NCI-H510A (cell line): ENCODE data around the gene FNDC3A.
"Not testable (repeated sequence)": the region's sequence is repeated elsewhere in the genome, so short reads cannot be mapped to it uniquely, and the experiment has no call there.

Experiments
- DNase-seq: peaks from one replicate; lab custom pipeline; 2025; lab: John Stamatoyannopoulos, UW

The FNDC3A gene

DNA sequence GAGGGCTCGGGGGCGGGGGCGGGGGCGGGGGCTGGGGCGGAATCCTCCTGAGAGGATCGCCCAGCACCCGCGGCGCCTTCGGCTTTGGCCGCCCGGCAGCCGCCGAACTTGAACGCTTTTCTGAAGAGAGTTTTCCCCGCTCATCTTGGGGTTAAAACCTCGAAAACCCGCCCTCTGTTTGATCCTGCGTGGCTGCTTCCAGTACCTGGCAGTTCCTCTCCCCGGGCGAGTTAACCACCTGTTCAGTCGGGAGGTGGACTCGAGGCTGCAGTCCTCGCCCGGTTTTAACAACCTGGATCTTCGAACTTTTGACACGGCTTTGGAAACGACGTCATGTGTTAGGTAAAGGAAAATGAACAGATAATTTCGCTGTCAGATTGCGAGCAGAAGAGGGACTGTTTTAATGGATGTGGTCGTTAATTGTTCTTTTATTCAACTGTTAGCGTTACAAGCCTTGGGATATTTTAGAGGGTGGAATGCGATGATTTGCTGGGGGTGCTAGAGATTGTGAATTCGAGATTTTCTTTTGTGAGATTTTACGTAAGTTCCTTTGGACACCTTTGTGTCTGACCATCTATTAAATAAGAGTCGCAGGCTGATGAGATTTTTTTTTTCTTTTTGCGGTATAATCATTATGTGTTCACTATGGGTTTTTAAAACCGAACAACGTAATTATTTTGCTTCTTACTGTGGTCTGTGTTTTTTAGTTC lies 1.0 kb downstream of the FNDC3A start:
- DNase-seq: peak; percentile 13

DNA sequence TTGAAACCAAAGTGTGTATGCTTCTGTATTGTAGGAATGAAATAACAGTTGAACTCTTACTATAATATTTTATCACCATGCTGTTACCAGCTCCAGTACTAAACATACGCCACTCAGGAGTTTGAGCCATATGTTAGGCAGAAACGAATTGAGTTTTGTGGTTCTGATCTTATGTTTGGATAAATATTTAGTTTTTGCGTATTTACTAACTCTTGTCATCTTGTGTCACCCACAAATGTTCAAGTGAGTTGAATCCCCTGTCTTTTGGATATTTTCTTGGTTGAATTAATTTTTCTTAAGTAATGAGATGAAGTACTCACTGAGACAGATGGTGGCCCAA lies 1.5 kb downstream of the FNDC3A start:
- no peak for DNase-seq

DNA sequence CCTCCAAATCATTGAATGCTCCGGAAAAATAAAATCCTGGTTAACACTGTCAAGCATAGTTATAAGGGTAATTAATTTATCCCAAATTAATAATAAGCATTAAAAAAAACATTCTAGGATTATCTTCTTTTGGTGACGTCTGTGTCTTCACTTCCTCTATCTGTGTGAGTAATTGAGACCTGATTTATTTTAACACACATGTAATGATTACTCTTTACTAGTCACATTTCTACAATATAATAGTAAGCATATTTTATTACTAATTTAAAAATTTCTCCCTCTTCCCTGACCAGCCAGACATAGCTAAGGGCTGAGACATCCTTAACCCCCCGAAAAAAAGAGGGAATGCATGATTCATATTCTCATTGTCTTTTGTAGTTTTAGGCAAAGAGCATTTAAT lies 2.3 kb downstream of the FNDC3A start:
- no peak for DNase-seq

DNA sequence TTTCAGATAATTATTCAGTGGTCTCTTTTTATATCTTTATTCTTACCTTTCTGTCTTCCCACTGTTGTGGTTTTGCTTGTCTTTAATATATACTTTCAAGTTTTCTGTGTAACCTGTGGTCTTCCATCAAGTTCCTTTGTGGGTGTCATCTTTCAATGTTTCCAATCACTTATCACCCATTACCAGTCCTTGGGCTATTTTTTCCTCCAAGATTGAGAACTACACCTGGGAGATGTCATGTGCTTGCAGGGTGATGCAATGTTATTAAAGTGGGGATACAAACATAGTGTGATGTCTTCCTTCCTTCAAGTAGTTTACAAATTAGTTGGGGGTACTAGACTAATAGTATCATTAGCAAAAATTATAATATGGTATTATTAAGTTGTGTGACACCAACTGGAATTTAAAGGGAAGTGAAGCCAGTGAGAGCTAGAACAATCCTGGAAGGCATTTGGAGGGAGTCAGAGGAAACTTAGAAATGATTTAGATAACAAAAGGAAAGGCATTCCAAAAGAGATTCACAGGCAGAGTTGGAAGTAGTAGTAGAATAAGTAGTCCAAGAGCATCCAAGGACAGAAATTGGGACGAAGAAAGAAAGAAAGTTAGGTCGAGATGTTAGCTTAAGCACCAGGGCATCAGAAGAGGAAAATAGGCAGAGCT lies 3.4 kb downstream of the FNDC3A start:
- no peak for DNase-seq

DNA sequence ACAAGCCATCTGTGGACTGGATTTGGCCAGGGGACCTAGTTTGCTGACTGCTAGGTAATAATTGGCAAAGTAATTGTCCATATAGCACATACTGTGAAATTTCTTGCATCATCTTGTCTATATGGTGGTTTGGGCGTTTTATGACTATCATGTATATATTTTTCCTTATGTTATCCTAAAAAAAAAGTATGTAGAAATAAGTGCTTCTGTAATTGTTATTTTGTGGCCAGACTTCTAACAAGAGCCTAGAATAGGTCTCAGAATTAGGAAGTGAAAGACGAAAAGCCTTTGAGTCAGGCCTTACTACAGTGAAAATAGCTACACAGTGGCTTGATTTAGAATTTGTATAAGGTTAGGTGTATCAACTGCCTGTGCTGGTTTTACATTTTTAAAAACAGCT lies 4.2 kb downstream of the FNDC3A start:
- no peak for DNase-seq

DNA sequence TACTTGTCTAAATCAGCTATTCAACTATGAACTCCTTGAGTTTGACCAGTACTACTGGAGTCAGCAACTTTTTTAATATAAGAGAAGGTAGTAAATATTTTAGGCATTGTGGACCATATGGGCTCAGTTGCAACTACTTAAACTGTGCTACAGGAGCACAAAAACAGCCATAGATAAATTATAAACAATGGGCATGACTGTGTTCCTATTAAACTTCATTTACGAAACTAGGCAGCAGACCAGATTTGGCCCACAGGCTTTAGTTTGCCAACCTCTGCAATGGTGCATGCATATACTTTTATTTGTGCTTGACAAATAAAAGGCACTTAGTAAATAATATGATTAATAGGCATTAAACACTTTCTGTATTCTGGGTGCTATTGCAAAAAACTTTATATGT lies 7.6 kb downstream of the FNDC3A start:
- no peak for DNase-seq

DNA sequence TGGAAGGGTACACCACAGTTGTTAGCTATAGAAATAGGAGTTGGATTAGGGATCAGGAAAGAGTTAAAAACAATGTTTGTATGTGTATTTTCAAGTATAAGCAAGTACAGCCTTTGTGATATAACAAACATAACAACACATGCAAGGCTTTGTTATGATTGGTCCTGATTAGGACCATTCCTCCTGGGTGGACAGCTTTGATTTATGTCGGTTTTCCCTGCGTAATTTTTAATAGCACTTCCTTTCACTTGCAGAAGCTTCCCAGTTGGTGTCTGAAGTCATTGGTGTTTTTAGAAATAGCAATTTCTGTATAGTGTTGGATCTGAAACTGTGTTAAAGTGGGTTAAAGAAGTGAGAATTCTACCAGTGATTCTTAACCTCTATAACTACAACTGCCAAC lies 10.0 kb downstream of the FNDC3A start:
- DNase-seq: no peak

DNA sequence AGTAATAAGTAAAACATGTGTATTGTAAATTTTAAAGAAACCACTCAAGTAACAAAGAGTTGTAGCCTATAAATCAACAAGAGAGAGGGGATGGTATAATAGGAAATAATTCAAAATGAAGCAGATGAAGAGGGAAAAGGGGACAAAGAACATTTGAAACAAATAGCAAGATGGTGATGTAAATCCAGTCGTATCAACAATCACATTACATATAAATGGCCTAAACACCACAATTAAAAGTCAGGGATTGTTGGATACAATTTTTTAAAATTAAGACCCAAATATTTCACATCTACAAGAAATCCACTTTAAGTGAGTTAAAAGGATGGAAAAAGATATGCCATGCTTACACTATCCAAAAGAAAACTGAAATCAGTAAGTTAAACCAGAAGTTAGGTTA lies 15.2 kb downstream of the FNDC3A start:
- DNase-seq: no peak

DNA sequence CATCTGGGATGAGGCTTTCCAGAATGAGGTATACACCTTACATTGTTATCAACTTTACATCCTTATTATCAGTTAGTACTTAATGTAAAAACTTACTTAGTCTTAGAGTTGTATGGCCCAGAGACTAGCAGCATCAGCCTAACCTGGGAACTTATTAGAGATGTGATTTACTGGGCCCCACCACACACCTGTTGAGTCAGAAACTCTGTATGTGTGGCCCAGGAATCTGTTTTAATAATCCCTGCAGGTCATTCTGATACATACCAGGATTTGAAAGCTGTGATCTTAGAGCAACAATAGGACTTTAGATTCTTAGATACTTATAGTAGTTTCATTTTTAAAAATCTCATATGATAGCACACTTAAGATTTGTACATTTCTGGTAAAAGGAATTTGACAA lies 17.4 kb downstream of the FNDC3A start:
- DNase-seq: no peak

DNA sequence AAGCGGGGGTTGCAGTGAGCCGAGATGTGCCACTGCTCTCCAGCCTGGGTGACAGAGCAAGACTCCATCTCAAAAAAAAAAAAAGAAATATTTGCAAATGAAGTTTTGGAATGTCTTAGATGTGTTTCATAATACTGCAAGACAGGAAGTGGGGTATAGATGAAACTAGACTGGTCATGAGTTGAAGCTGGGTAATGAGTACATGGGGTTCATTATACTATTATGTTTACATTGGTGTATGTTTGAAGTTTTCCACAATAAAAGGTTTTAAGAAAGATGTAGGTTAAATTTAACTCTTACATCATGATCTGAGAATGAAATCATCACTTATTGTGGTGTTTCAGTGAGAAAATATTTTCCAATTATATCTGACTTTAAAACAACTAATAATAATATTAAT lies 19.0 kb downstream of the FNDC3A start:
- DNase-seq: no peak

DNA sequence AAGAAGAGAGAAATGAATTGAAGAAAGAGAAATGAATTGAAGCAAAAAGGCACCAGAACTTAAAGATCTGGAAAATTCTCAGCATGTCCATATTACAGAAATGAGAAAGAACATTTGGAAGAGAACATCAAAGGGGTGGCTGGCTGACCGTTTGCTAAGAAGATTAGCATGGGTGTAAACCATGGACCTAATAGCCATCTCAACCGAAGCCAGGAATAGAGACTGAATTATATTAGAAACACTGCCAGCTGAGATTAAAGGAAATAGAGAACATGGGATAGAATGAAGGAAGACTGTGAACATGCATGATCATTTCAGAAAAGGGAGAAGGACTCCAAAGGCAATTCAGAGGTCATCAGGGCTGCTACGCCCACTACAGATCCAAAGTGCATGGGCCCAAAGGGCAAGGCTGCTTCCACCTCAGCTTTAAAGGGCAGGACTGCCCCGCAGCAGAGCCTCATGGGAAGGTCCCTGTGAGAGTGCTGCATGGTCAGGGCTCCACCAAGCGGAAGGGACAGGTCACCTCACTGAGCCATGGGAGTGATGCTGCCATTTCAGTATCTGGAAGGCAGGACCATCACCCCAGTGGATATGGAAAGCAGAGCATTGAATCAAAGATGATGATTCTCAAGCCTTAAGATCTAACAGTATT lies 23.1 kb downstream of the FNDC3A start:
- DNase-seq: no peak

DNA sequence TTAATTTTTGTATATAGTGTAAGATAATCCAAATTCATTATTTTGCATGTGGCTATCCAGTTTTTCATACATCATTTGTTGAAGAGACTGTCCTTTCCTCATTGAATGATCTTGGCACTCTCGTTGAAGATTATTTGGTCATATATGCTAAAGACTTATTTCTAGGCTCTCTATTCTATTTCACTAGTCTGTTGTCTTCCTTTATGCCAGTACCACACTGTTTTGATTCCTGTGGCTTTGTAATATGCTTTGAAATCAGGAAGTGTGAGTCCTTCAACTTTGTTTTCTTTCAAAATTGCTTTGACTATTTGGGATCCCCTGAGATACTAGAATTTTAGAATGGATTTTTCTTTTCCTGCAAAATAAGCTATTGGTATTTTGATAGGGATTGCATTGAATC lies 24.5 kb downstream of the FNDC3A start:
- no peak for DNase-seq

DNA sequence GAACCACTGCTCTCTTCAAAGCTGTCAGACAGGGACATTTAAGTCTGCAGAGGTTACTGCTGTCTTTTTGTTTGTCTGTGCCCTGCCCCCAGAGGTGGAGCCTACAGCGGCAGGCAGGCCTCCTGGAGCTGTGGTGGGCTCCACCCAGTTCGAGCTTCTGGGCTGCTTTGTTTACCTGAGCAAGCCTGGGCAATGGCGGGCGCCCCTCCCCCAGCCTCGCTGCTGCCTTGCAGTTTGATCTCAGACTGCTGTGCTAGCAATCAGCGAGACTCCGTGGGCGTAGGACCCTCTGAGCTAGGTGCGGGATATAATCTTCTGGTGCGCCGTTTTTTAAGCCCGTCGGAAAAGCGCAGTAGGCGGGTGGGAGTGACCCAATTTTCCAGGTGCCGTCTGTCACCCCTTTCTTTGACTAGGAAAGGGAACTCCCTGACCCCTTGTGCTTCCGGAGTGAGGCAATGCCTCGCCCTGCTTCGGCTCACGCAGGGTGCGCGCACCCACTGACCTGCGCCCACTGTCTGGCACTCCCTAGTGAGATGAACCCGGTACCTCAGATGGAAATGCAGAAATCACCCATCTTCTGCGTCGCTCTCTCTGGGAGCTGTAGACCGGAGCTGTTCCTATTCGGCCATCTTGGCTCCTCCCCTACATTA lies 43.4 kb downstream of the FNDC3A start:
- not testable (repeated sequence) for DNase-seq

DNA sequence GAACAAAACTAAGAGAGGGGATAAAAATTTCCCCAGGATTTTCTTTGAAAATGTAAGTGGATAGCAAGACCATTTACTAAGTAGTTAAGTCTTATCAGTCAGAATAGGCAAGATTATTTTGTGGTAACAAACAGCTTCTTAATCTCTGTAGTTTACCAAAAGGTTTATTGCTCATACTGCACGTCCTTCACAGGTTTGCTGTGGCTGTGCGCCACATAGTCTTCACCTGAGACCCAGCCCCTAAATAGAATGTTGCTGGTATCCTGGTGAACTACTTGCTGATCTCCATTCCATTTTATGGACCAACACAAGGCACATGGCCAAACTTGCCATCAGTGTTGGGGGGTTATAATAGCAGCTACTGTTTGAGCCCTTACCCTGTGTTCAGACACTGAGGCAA lies 44.6 kb downstream of the FNDC3A start:
- no peak for DNase-seq

DNA sequence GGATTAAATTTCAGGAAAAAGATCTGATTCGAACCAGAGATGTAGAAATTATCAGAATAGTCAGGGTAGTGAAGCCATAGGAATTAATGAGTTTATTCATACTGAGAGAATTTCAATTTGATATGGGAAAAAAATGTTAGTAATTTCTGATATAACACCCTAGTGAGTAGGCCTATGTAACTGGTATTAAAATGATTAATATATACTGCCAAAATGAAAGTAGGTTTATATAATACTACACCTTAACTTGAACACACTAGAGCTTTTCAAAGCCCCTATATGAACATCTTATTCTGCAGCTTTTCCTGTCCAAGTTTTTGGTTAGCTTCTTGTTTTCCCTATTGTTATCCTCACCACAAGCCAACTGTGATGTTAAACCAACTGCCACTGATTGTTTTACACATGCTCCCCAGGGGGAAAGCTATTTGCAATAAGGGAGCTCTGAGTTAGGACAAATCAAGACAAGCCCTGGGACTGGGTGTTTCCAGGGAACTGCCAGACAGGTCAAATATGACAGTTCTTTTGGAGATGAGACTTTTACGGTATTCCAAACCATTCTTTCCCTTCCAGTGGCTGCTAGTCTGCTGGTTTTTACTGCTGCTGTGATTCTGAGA lies 45.3 kb downstream of the FNDC3A start:
- no peak for DNase-seq

DNA sequence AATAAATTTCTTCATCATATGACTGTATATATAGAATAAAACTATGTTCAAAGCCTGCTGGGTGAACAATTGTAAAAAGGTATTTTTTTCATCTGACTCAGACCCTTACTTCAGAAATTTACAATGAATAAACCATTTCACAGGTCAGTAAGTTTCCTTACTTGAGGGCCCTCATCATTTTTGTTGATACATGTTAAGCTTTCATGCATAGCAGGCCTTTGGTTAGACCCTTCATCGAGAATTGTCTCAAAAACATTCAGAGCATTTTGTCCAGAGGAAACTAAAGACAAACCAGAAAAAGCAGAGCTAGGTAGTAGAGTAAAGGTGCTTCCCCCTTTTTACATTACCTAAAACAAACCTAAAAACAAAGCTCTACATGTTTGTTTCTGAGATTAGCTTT lies 46.2 kb downstream of the FNDC3A start:
- DNase-seq: no peak

DNA sequence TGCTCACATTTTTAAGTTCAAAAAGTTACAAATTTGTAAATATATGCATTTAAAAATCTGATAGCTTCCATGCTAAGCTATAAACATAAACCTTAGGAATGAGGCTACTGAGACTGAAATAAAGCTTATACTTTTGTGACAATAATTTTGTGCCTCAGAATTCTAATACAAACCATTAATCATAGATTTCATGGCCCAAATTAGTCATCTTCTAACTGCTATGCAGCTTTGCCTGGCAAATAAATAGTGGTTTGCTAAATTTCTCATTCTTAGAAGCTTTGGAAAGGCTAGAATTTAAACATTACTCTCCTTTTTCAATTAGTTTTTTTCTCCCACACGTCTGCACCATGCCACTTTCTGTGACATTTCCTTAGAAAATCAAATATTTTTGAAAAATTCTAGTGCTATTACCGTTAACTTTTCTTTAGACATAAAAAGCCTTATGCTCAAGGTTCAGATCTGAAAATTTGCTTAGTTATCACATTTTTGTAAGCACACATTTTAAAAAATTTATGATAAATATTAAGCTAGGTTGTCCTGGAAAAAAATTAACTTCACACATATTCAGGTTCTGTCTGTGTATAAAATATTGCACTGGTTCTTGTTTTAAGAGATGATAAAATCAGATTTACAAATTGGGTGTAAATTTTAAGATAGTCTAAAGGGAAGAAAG lies 46.9 kb downstream of the FNDC3A start:
- DNase-seq: no peak

DNA sequence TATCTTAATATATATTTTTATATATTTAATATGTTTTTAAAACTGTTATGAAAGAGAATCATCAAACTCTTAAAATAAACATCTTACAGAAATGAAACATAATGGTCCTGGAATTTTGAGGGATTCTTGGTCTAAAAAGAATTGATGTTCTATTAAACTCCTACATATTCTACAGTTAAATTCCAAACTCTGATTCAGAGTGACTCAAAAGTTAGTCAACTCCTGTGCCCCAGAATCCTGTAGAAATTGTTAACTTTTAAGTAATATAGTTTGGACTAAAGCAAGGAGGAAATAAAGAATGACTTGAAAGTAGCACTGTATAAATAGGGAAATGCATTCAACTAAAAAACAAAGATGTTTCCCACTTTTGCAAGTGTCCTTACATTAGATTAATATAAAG lies 47.7 kb downstream of the FNDC3A start:
- DNase-seq: no peak

DNA sequence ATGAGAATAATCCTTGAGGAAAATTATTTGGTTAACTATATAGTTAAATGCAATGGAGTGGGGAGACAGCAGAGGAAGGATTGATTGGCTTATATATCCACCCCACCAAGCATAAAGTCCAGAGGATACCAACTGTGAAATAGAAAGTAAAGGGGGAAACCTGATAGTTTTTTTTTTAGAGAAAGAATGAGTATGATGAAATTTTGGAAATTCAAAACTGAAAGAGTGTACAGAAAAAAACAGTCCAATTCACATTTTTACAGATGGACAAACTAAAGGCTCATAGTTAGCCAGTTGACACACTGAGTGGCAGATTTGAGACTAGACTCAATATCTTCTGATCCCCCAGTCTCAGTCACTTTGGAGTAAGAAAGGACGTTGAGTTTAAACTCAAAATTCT lies 51.1 kb downstream of the FNDC3A start:
- DNase-seq: no peak

DNA sequence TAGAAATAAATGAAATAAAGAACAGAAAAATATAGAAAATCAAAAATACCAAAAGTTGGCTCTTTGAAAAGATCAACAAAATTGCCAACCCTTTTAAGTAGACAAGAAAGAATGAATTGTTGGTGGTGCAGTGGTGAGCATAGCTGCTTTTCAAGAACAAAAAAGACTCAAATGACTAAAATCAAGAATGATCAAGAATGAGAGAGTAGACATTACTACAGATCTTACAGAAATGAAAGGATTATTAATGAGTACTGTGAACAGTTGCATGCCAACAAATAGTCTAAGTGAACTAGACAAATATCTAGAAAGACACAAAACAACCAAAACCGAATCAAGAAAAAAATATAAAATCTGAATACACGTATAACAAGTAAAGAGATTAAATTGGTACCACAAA lies 53.9 kb downstream of the FNDC3A start:
- DNase-seq: no peak

DNA sequence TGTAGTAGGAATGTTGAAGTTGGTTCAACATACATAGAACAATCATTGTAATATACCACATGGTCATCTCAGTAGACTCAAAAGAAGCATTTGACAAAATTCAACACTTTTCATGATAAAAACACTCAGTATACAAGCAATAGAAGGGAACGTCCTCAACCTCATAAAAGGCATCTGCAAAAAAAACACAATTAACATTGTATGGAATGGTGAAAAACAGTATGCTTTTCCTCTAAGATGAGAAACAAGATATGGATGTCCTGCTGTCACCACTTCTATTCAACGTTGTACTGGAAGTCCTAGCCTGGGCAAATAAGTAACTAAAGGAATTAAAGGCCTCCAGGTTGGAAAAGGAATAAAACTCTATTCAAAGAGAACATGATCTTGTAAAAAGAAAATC lies 54.5 kb downstream of the FNDC3A start:
- no peak for DNase-seq

DNA sequence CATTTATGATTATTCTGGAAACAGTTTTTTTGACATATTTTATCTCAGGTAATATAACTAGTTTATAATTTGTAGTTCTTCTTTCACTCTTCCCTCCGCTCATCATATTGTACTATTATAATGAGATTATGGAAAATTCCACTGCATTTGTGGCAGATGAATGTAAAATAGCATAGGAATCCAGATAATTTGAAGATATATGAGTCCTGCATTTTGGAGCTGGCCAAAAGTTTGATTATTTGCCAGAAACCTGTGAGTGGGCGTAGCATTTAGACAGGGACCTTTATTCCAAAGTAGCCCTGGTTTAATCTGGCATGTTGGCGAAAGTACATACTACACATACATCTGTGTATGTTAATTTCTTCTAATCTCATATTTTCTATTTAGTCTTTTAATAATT lies 65.2 kb downstream of the FNDC3A start:
- no peak for DNase-seq
